Measurements from ENCODE around the gene SSR3. TPM values are rescaled to one million over a fixed set of nuclear protein-coding genes. Genes with fewer than 3 reads are reported as not detected.

SSR3 gene
- total RNA-seq, 4 donors from 2014 or later, result 69.5 to 116 (median 93.2) TPM

GRCh38 chr3:156532730-156533129 lies 22.2 kb downstream of the SSR3 start:
- no peak for TF ChIP-seq CTCF (IDR thresholded peaks at IDR 0.05; ENCODE audit: low read depth)

GRCh38 chr3:156530980-156531379 lies 23.9 kb downstream of the SSR3 start:
- no peak for TF ChIP-seq CTCF (IDR thresholded peaks at IDR 0.05; ENCODE audit: low read depth)

GRCh38 chr3:156527060-156527459 lies 27.9 kb downstream of the SSR3 start:
- TF ChIP-seq CTCF (IDR thresholded peaks at IDR 0.05; ENCODE audit: low read depth), result no peak

- TF ChIP-seq CTCF (IDR thresholded peaks at IDR 0.05; ENCODE audit: low read depth), result no peak
These were observed 29.1 kb downstream of the SSR3 start for GRCh38 chr3:156525808-156526207.

- no peak for TF ChIP-seq CTCF (IDR thresholded peaks at IDR 0.05; ENCODE audit: low read depth)
These were observed 32.2 kb downstream of the SSR3 start for GRCh38 chr3:156522673-156523072.

GRCh38 chr3:156519758-156520162 lies 35.2 kb downstream of the SSR3 start:
- no peak for TF ChIP-seq CTCF (IDR thresholded peaks at IDR 0.05; ENCODE audit: low read depth)

- TF ChIP-seq CTCF (IDR thresholded peaks at IDR 0.05; ENCODE audit: low read depth), result no peak
These were observed 36.2 kb downstream of the SSR3 start for GRCh38 chr3:156518726-156519125.

All from subcutaneous adipose tissue (tissue), 4 donors.